CD4-positive, alpha-beta memory T cell (primary cell): ENCODE measurements around the gene SLC41A3. TPM values are rescaled to one million over a fixed set of nuclear protein-coding genes. Genes with fewer than 3 reads are reported as not detected.

Experiments
- CTCF ChIA-PET: fragments of 350-600 bp; sonication (Branson Sonifier 250); formaldehyde crosslinking; loops from one replicate; lab custom pipeline; 2021; ENCODE audit warnings: inconsistent platforms; ENCODE audit not compliant: partially characterized antibody; lab: Charles Lee
- POLR2A ChIA-PET: fragments of 350-600 bp; sonication (Branson Sonifier 250); formaldehyde crosslinking; loops from one replicate; lab custom pipeline; 2021; ENCODE audit not compliant: partially characterized antibody; lab: Charles Lee
- DNase-seq, 5 donors: peaks; one replicate each; pipeline versions ENCODE4 v3.0.0 to v3.0.0-alpha.2; 2020 to 2022; ENCODE audit warnings: mixed read lengths in 1 of 5
- H3K27ac ChIP-seq: one replicate; pipeline ENCODE4 v1.7.0; 2013; ENCODE audit warnings: low read depth, low read length
- H3K27me3 ChIP-seq: 2 replicates; pipeline ENCODE4 v1.7.0; 2013; ENCODE audit warnings: mild to moderate bottlenecking, low read length, moderate library complexity; ENCODE audit not compliant: insufficient read depth
- H3K36me3 ChIP-seq: 2 replicates; pipeline ENCODE4 v1.7.0; 2013; ENCODE audit warnings: mild to moderate bottlenecking, low read length, moderate library complexity; ENCODE audit not compliant: insufficient read depth
- H3K4me1 ChIP-seq: 2 replicates; pipeline ENCODE4 v1.7.0; 2013; ENCODE audit warnings: mild to moderate bottlenecking, low read length, moderate library complexity; ENCODE audit not compliant: insufficient read depth
- H3K4me3 ChIP-seq, 2 donors: one replicate each; pipeline ENCODE4 v1.7.0; 2013; ENCODE audit warnings: low read length in 2 of 2, mild to moderate bottlenecking in 1 of 2
- H3K9me3 ChIP-seq, 2 donors: one replicate each; pipeline ENCODE4 v1.7.0; 2013; ENCODE audit warnings: low read length in 2 of 2, control low read depth in 1 of 2; ENCODE audit not compliant: control insufficient read depth in 1 of 2
- H3K27ac Mint-ChIP-seq, 7 donors: one replicate each; pipeline ENCODE4 v1.8.0; 2020 to 2021; ENCODE audit warnings: mixed read lengths in 7 of 7, mild to moderate bottlenecking in 6 of 7, inconsistent platforms in 3 of 7, moderate library complexity in 3 of 7
- H3K27me3 Mint-ChIP-seq, 2 donors: one replicate each; pipeline ENCODE4 v1.8.0; 2020 to 2021; ENCODE audit warnings: mixed read lengths in 2 of 2
- H3K36me3 Mint-ChIP-seq, 2 donors: one replicate each; pipeline ENCODE4 v1.8.0; 2020 to 2021; ENCODE audit warnings: mixed read lengths in 2 of 2, inconsistent platforms in 1 of 2, mild to moderate bottlenecking in 1 of 2
- H3K4me1 Mint-ChIP-seq, 4 donors: one replicate each; pipeline ENCODE4 v1.8.0; 2020 to 2021; ENCODE audit warnings: mixed read lengths in 4 of 4, mild to moderate bottlenecking in 1 of 4
- H3K4me3 Mint-ChIP-seq, 8 donors: one replicate each; pipeline ENCODE4 v1.8.0; 2020 to 2021; ENCODE audit warnings: mixed read lengths in 8 of 8, mild to moderate bottlenecking in 7 of 8, moderate library complexity in 6 of 8, inconsistent platforms in 3 of 8
- H3K9me3 Mint-ChIP-seq, 8 donors: one replicate each; pipeline ENCODE4 v1.8.0; 2020 to 2021; ENCODE audit warnings: mixed read lengths in 8 of 8, mild to moderate bottlenecking in 5 of 8, inconsistent platforms in 3 of 8, moderate library complexity in 1 of 8
- intact Hi-C: fragments of 100-400 bp; cut with micrococcal nuclease; formaldehyde crosslinking; loops from one replicate; pipeline ENCODE4 v1.15.1; 2023
- polyA plus RNA-seq, 2 donors: library from polyadenylated mRNA; unstranded; fragments of 300-500 nt; fragmentation: Illumina TruSeq; gene quantifications; one replicate each; pipeline ENCODE4 v1.2.3, GENCODE V29; 2021
- total RNA-seq, 2 experiments: library from RNA; stranded (reverse); gene quantifications; one replicate each; pipeline ENCODE4 v1.2.3, GENCODE V29; 2021

SLC41A3 gene
- total and polyA plus RNA-seq, 4 experiments from 2014 or later = 22.5 to 41.2 (median 32.8) TPM

GRCh38 chr3:126033051-126033745, 50.7 kb downstream of the SLC41A3 start:
- no peaks in the 10 kb centered on the region for H3K36me3 ChIP-seq
- H3K9me3 Mint-ChIP-seq = peaks cover 0 to 10% (median 6%) of the 10 kb centered on the region in 8 donors
- DNase-seq = no peak
- intact Hi-C loops = no loop called here
- peaks cover 0 to 3% of the 10 kb centered on the region in 2 donors for H3K9me3 ChIP-seq
- POLR2A ChIA-PET = no interaction called here
- H3K4me3 Mint-ChIP-seq = no peak overlapping the region
- H3K4me1 ChIP-seq = peaks cover 12% of the 10 kb centered on the region
- peaks cover 6 to 10% (median 7%) of the 10 kb centered on the region in 4 donors for H3K4me1 Mint-ChIP-seq
- no peaks in the 10 kb centered on the region for H3K27me3 ChIP-seq
- CTCF ChIA-PET = no interaction called here
- H3K36me3 Mint-ChIP-seq = peaks cover 59 to 89% of the 10 kb centered on the region in 2 donors
- no peak overlapping the region for H3K4me3 ChIP-seq
- H3K27ac Mint-ChIP-seq = peak overlapping the region in 2 of 7 donors; percentile 18 to 26
- H3K27ac ChIP-seq = no peak overlapping the region
- no peaks in the 10 kb centered on the region for H3K27me3 Mint-ChIP-seq

DNA sequence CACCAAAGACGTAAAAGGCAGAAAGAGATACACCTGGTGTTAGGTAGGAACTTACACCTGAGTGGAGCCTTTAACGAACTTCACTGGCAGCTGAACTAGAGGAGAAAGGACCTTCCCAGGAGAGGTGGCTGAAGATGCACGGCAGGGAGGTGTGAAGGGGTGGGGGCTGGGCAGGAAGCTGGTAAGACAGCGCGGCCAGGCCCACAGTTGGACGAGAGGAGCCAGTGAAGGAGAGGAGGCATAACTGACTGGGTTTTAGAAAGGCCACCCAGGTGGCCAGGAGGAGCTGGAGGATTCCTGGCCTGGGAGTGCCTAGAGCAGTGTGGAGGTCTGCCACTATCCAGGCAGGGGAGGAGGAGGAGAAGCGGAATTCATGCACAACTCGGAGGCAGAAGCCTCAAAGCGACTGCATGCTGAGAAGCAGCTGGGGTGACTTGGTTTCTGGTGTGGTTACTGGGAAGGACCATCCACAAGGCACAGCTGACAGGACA, 51.9 kb downstream of the SLC41A3 start:
- ChIA-PET POLR2A (no interaction called here), CTCF (no interaction called here)
- Histone ChIP-seq H3K27me3 (no peaks in the 10 kb centered on the region), H3K4me1 (peaks cover 14% of the 10 kb centered on the region), H3K9me3 (peaks cover 0 to 6% of the 10 kb centered on the region in 2 donors), H3K4me3 (no peak overlapping the region), H3K27ac (no peak overlapping the region), H3K36me3 (no peaks in the 10 kb centered on the region)
- Mint-ChIP-seq H3K4me1 (peaks cover 9 to 12% (median 10%) of the 10 kb centered on the region in 4 donors), H3K4me3 (no peak overlapping the region), H3K36me3 (peaks cover 62 to 90% of the 10 kb centered on the region in 2 donors), H3K9me3 (peaks cover 0 to 18% (median 12%) of the 10 kb centered on the region in 8 donors), H3K27ac (peak overlapping the region in 2 of 7 donors; percentile 36 to 72), H3K27me3 (no peaks in the 10 kb centered on the region)
- intact Hi-C loops = no loop called here
- no peak for DNase-seq

- POLR2A ChIA-PET = no interaction called here
- intact Hi-C loops = no loop called here
- Histone ChIP-seq H3K27me3 (no peaks in the 10 kb centered on the region), H3K36me3 (no peaks in the 10 kb centered on the region), H3K27ac (no peak overlapping the region), H3K4me1 (peaks cover 21% of the 10 kb centered on the region), H3K9me3 (peaks cover 0 to 6% of the 10 kb centered on the region in 2 donors), H3K4me3 (no peak overlapping the region)
- peaks cover 72 to 83% of the 10 kb centered on the region in 2 donors for H3K36me3 Mint-ChIP-seq
- H3K27me3 Mint-ChIP-seq = no peaks in the 10 kb centered on the region
- H3K9me3 Mint-ChIP-seq = peaks cover 0 to 18% (median 12%) of the 10 kb centered on the region in 8 donors
- DNase-seq = no peak
- H3K4me1 Mint-ChIP-seq = peaks cover 11 to 22% (median 15%) of the 10 kb centered on the region in 4 donors
- no peak overlapping the region for H3K27ac Mint-ChIP-seq
- H3K4me3 Mint-ChIP-seq = no peak overlapping the region
- CTCF ChIA-PET = no interaction called here
Measured at GRCh38 chr3:126030455-126030854, 53.5 kb downstream of the SLC41A3 start.

DNA sequence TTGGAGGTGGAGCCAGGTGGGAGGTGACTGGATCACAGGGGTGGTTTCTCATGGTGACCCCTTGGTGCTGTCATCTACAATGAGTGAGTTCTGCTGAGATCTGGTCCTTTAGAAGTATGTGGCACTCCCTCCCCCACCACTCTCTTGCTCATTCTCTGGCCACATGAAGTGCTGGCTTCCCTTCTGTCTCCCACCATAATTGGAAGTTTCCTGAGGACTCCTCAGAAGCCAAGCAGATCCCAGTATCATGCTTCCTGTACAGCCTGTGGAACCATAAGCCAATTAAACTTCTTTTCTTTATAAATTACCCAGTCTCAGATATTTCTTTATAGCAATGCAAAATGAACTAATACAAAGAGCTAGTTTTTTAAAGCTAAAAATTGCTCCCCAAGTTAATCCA, 54.7 kb downstream of the SLC41A3 start:
- Mint-ChIP-seq H3K27ac (no peak overlapping the region), H3K4me3 (no peak overlapping the region), H3K9me3 (peaks cover 0 to 18% (median 12%) of the 10 kb centered on the region in 8 donors), H3K4me1 (peaks cover 7 to 17% (median 9%) of the 10 kb centered on the region in 4 donors), H3K36me3 (peaks cover 74 to 85% of the 10 kb centered on the region in 2 donors), H3K27me3 (no peaks in the 10 kb centered on the region)
- H3K4me3 ChIP-seq = no peak overlapping the region
- intact Hi-C loops = no loop called here
- peaks cover 9% of the 10 kb centered on the region for H3K4me1 ChIP-seq
- DNase-seq = no peak
- H3K27ac ChIP-seq = no peak overlapping the region
- no peaks in the 10 kb centered on the region for H3K27me3 ChIP-seq
- ChIA-PET CTCF (no interaction called here), POLR2A (no interaction called here)
- peaks cover 0 to 6% of the 10 kb centered on the region in 2 donors for H3K9me3 ChIP-seq
- H3K36me3 ChIP-seq = peaks cover 6% of the 10 kb centered on the region

DNA sequence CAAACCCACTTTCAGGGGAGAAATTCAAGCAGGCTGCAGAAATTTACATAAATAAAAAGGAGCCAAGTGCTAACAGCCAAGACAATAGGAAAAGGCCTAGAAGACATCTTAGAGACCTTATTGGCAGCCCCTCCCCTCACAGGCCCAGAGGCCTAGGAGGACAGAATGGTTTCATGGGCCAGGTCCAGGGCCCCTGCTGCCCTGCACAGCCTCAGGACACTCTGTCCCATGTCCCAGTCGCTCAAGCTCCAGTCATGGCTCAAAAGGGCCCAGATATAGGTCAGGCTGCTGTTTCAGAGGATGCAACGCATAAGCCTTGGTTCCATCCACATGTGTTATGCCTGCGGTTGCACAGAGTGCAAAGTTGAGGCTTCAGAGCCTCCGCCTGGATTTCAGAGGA, 55.8 kb downstream of the SLC41A3 start:
- H3K4me1 ChIP-seq = peaks cover 9% of the 10 kb centered on the region
- Mint-ChIP-seq H3K4me3 (no peak overlapping the region), H3K36me3 (peaks cover 66 to 80% of the 10 kb centered on the region in 2 donors), H3K9me3 (peaks cover 0 to 18% (median 12%) of the 10 kb centered on the region in 8 donors), H3K27me3 (no peaks in the 10 kb centered on the region), H3K4me1 (peaks cover 7 to 17% (median 9%) of the 10 kb centered on the region in 4 donors), H3K27ac (no peak overlapping the region)
- DNase-seq = no peak
- POLR2A ChIA-PET = no interaction called here
- no peak overlapping the region for H3K27ac ChIP-seq
- H3K4me3 ChIP-seq = no peak overlapping the region
- H3K9me3 ChIP-seq = peaks cover 0 to 6% of the 10 kb centered on the region in 2 donors
- H3K27me3 ChIP-seq = no peaks in the 10 kb centered on the region
- CTCF ChIA-PET = no interaction called here
- peaks cover 6% of the 10 kb centered on the region for H3K36me3 ChIP-seq
- intact Hi-C loops = no loop called here

DNA sequence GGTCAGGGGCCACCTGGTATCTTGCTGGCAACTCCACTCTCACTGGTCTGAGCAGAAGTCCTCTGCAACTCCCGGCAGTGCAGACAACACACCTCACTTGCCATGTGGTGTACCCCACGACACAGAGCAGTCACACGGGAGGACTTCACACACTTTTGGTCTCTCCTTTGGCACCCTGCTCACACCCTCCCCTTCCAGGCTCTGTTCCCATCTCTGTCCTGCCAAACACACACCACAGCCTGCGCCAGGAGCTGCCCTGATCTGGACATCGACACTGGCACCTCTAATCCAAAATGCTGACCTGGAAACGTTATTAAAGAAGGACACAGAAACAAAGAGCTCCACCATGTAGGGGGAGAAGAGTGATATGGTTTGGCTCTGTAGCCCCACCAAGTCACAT, 57.2 kb downstream of the SLC41A3 start:
- Mint-ChIP-seq H3K9me3 (peaks cover 0 to 18% (median 12%) of the 10 kb centered on the region in 8 donors), H3K27ac (peak overlapping the region in 2 of 7 donors; percentile 46 to 66), H3K4me1 (peaks cover 7 to 17% (median 9%) of the 10 kb centered on the region in 4 donors), H3K27me3 (no peaks in the 10 kb centered on the region), H3K4me3 (no peak overlapping the region), H3K36me3 (peaks cover 64 to 79% of the 10 kb centered on the region in 2 donors)
- no peaks in the 10 kb centered on the region for H3K27me3 ChIP-seq
- intact Hi-C loops = no loop called here
- no peak for DNase-seq
- ChIA-PET CTCF (no interaction called here), POLR2A (no interaction called here)
- H3K36me3 ChIP-seq = peaks cover 6% of the 10 kb centered on the region
- H3K27ac ChIP-seq = no peak overlapping the region
- H3K9me3 ChIP-seq = peaks cover 0 to 6% of the 10 kb centered on the region in 2 donors
- peaks cover 9% of the 10 kb centered on the region for H3K4me1 ChIP-seq
- no peak overlapping the region for H3K4me3 ChIP-seq

DNA sequence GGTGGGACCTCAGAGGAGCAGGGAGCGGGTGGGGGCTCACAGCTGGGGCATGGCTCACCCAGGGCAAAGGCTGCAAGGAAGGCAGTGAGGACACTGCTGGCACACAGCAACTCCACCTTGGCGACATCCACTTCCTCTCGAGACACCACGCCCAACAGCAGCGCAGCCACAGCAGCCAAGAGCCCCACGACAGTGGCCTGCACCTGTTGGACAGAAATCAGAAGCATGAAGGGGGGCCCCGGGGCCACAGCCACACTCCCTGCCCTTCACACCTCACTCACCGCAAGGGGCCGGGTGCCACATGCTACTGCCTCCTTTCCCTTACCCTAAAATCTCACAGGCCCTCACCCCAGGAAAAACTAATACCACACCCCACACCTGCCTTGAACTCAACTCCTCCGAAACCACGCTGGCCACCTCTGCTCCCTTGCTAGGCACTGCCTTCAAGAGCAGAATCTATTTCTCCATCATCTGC, 57.6 kb downstream of the SLC41A3 start:
- Histone ChIP-seq H3K4me1 (peaks cover 9% of the 10 kb centered on the region), H3K9me3 (peaks cover 0 to 6% of the 10 kb centered on the region in 2 donors), H3K36me3 (peaks cover 6% of the 10 kb centered on the region), H3K27ac (no peak overlapping the region), H3K27me3 (no peaks in the 10 kb centered on the region), H3K4me3 (no peak overlapping the region)
- Mint-ChIP-seq H3K9me3 (peaks cover 0 to 18% (median 12%) of the 10 kb centered on the region in 8 donors), H3K36me3 (peaks cover 64 to 78% of the 10 kb centered on the region in 2 donors), H3K27me3 (no peaks in the 10 kb centered on the region), H3K27ac (peak overlapping the region in 3 of 7 donors; percentile 8 to 66 (median 46)), H3K4me1 (peaks cover 7 to 17% (median 9%) of the 10 kb centered on the region in 4 donors), H3K4me3 (no peak overlapping the region)
- POLR2A ChIA-PET = no interaction called here
- intact Hi-C loops = no loop called here
- CTCF ChIA-PET = no interaction called here
- DNase-seq = no peak
